HG02981 (cell line): ENCODE data around the gene VSIG10L2.
"Not testable (repeated sequence)": the region's sequence is repeated elsewhere in the genome, so short reads cannot be mapped to it uniquely, and the experiment has no call there.

Source experiments
- ATAC-seq: cut with Tn5 transposase; IDR thresholded peaks from one replicate; pipeline ENCODE4 v1.9.1; 2021; ENCODE audit warnings: mild to moderate bottlenecking, moderate library complexity; ENCODE audit not compliant: unreplicated experiment

The VSIG10L2 gene

DNA sequence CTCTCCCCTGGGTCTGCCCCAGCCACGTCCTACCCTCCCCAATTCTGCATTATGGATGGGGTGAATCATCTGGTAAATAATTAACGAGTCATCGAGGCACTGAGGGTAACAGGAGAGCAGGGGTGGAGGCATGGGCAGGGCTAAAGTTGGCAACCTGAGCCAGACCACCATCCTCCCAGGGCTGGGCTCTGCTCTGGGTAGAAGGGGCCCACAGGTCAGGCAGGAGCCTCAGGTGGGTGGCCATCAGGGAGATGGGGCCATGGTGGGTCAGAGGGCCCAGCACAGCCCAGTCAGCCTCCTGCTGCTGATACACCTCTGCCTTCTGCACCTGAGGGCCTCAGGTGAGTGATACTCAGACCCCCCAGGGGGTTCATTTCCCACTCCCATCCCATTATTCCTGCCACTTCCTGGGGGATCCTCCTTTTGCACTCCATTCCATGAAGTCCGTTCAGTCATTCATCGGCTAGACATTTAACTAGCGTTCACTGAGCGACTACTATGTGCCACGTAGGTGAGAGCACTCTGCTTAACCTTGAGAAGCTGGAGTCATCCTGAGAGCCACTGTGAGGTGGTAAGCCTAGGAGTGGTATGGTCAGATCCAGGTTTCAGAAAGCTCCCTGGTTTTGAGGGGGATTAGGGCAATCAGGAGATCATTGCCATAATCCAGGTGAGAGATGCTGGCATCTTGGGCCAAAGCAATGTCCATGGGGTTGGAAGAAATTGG, at the start of gene VSIG10L2:
TSS of gene VSIG10L2 (plus strand) at position 248 of the 724 bp plus-strand sequence. CDS start at position 260, 12 bp downstream.
- no peak for ATAC-seq

DNA sequence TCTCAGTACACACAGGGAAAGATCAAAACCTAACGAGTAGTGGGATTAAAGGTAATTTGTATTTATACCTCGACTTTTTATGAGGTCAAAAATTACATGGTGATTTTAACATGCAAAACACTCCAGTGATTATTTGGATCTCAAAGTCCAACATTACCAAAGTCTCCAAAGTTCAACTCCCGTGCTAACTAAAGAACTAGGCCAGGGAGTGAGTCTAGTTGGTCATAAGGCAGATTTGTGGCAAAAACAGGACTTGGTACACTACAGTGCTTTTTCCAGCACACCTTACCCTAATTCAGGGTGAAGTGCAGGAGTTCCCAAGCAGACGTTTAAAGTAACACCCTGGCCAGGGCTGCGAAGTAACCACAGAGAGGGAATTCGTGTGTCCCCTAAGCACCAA, 44.0 kb upstream of the VSIG10L2 start:
- ATAC-seq, result no peak

DNA sequence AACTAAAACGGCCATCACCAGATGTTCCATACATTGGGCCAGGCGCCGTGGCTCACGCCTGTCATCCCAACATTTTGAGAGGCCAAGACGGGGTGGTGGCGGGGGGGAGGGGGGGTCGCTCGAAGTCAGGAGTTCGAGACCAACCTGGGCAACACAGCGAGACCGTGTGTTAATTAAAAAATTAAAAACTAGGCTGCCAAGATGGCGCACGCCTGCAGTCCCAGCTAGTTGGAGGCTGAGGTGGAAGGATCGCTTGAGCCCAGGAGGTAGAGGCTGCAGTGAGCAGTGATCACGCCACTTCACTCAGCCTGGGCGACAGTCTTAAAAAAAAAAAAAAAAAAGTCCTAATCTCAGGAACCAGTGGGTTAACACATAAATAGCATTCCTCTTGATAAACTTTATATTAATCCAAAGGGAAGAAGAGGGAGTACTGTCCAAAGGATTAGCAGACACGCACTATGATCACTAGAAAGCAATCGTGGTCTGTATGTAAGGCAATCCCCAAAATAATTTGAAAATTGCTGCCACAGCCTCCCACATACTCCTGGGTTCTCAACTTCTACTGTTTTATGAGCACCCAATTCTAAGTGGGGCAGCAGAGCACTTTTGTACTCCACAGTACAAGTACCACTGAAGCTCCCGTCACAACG, 43.4 kb upstream of the VSIG10L2 start:
- ATAC-seq, result no peak

- peak; percentile 97 for ATAC-seq
Observed at GRCh38 chr11:125902927-125903710, 42.7 kb upstream of the VSIG10L2 start, which contains the start of gene PUS3. Gene PUS3, minus strand, starts transcription at chr11:125903206. Its CDS starts 6,922 bp downstream, at chr11:125896284.

GRCh38 chr11:125903711-125904659, 41.9 kb upstream of the VSIG10L2 start, which contains the start of gene DDX25:
Gene DDX25, plus strand, starts transcription at chr11:125904508. Its CDS starts 10 bp downstream, at chr11:125904518.
- no peak for ATAC-seq

- ATAC-seq, result no peak
Observed at GRCh38 chr11:125904678-125905077, 41.2 kb upstream of the VSIG10L2 start.

- ATAC-seq, result no peak
Observed at GRCh38 chr11:125910226-125910849, 35.5 kb upstream of the VSIG10L2 start.

- not testable (repeated sequence) for ATAC-seq
Observed at GRCh38 chr11:125914601-125915000, 31.2 kb upstream of the VSIG10L2 start.

DNA sequence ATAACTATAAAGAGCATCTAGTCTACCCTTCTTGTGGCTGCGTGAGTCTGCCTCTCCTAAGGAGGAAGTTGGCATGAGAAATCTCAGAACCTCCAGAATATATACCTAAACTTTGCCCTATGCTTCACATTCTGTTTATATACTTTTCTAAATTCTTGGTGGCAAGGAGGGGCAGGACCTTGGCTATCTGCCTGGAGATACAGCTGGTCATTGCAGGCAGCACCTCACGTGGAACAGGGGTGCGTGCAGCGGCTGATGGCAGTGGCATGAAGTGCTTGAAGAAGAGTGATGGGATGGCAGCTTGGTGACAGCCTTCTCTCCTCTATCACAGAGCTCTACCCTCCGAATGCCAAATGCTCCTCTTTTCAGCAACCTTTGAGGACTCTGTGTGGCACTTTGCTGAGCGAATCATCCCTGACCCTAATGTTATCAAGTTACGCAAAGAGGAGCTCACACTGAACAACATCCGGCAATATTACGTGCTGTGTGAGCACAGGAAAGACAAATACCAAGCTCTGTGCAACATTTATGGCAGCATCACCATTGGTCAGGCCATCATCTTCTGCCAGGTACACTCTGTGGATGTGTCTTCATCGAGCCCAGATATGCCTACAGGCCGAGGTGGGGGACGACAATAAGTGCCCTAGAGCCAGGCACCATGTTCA, 29.0 kb upstream of the VSIG10L2 start:
- no peak for ATAC-seq

DNA sequence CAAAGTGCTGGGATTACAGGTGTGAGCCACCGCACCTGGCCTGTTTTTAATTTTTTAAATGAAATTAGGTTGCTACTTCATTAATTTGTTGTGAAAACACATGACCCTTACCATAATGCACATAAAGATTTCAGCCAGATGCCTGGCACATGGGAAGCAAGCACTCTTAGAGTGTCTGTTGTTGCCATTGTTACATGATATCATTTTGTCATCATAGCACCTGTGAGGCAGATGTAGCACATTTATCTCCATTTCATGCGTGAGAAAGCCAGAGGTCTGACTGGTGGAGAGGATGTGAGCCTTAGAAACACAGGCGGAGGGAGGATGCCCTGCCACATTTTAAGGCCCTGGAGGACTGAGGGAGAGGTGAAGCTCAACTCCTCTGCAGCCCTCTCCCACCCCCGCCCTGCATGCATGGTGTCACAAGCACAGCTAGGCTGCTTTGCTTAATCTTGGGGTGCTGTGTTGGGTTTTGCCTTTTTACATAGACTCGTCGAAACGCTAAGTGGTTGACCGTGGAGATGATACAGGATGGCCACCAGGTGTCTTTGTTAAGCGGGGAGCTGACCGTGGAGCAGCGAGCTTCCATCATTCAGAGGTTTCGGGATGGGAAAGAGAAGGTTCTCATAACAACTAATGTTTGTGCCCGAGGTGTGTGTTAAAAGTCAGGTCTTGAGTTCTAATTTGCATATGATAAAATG, 27.6 kb upstream of the VSIG10L2 start:
- ATAC-seq, result no peak

DNA sequence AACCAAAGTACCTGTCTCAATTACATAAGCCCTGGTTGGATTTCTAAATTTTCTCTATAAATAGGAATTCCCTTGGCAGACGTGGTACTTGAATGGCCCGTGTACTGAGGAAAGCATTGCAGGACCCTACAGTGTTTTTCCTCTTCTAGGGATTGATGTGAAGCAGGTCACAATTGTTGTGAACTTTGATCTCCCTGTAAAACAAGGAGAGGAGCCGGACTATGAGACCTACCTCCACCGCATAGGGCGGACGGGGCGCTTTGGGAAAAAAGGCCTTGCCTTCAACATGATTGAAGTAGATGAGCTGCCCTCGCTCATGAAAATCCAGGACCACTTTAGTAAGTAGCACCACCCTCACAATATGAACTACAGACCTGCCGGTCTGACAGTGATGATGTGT, 24.8 kb upstream of the VSIG10L2 start:
- ATAC-seq, result no peak

- ATAC-seq, result no peak
Observed at GRCh38 chr11:125922156-125922555, 23.7 kb upstream of the VSIG10L2 start.

GRCh38 chr11:125923012-125923579, 22.7 kb upstream of the VSIG10L2 start:
- ATAC-seq, result peak; percentile 59

DNA sequence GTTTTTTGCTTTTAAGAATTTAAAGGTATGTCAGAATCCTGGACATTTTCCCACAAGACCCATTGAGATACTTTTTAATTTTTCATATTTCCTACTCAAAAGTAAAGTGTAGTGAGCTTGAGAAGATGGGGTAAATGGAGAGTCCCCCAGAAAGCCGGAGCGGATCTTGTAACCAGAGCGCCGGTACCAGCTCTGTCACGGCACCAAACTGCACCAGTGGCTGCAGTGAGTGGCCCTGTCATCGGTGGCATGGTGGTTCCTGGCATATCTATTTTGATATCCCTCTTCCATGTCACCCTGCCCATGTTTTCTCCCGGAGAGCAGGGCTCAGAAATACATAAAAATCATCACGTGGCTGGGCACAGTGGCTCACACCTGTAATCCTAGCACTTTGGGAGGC, 22.2 kb upstream of the VSIG10L2 start:
- ATAC-seq, result no peak

DNA sequence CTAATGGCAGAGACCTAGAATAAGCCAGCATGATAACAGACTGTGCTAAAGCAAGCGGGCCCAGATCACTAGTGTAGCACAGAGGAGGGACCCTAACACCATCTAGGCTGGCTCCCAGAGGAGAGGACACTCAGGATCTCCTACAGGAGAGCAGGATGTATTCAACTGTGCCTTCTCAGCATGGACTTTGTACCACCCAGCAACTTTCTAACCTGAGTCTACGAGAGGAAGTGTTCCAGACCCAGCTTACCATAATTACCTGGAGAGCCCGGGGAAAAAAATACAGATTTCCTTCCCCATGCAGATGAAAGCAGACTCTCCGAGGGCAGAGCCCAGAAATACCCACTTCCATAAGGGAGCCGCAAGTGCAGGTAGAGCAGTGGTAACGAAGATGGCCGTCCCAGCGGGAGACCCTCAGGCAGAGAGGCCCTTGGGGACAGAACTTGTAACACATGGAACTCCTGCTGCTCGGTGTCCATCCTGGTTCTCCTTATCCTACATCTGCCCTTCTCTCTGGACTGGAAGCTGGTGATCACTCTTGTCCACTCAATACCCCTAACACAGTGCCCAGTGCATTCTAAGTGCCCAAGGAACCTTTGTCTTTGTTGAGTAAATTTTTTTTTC, 21.3 kb upstream of the VSIG10L2 start:
- ATAC-seq, result no peak

DNA sequence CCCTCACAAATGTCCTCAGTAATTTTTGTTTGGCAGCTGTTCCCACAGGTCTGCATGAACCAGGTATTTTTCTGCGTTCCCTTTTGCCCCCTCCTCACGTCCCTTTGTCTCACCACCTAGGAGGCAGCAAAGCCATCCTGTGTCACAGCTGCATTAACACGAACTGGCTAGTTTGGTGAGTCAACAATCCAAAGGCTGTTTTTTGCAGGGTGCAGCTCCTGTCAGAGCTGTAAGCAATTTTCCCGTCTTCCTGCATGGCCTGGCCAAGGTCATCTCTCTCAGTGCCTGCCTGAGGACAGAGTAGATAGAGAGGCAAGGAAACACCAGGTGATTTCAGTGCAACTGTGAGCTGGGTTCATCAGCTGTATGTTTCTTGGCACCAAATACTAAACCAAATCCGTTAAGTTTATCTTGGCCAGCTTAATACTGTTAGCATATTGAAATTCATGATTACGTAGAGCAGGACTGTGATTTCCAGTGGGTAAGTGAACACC, 20.6 kb upstream of the VSIG10L2 start:
- no peak for ATAC-seq

DNA sequence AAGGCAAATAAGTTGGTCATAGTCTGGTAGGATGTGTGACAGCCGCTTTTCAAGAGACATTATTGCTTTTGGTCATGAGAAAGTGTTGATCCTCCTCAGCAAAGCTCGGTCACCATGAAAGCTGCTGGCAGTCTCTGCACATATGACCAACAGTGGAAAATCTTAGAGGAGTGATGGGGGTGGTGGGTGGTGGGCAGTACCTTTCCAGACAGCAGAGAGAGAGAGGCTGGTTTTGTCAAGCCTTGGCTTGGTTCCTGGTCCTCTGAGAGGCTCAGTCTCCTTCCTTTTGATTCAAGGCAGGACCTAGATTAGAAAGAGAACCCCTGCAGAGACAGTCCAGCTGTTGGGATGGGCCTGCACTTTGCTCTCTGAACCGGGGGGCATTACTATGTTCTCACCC, 20.0 kb upstream of the VSIG10L2 start:
- ATAC-seq, result no peak

DNA sequence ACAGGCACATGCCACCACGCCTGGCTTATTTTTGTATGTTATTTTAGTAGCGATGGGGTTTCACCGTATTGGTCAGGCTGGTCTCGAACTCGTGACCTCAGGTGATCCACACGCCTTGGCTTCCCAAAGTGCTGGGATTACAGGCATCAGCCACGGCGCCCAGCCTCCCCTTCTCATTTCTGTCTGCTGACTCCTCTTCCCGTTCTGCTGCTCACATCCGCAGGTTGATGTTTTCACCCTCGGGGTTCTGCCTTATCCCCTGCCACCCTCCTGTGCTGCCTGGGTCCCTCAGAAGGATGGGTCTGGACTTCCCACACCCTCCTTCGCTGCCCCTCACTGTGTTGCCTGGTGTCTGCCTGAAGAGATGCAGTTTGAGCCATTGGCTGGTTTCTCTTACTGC, 19.2 kb upstream of the VSIG10L2 start:
- ATAC-seq, result no peak
